NCI-H1048 (cell line): ENCODE results near the gene PPFIBP2.
"Not testable (repeated sequence)": the region's sequence is repeated elsewhere in the genome, so short reads cannot be mapped to it uniquely, and the experiment has no call there.

Experiments
- DNase-seq: peaks from one replicate; lab custom pipeline; 2025; lab: John Stamatoyannopoulos, UW

The PPFIBP2 gene

GRCh38 chr11:7635708-7636107 lies 121.9 kb downstream of the PPFIBP2 start:
- no peak for DNase-seq

GRCh38 chr11:7636350-7636749 lies 122.6 kb downstream of the PPFIBP2 start:
- no peak for DNase-seq

GRCh38 chr11:7637447-7638157 lies 123.8 kb downstream of the PPFIBP2 start:
- no peak for DNase-seq

DNA sequence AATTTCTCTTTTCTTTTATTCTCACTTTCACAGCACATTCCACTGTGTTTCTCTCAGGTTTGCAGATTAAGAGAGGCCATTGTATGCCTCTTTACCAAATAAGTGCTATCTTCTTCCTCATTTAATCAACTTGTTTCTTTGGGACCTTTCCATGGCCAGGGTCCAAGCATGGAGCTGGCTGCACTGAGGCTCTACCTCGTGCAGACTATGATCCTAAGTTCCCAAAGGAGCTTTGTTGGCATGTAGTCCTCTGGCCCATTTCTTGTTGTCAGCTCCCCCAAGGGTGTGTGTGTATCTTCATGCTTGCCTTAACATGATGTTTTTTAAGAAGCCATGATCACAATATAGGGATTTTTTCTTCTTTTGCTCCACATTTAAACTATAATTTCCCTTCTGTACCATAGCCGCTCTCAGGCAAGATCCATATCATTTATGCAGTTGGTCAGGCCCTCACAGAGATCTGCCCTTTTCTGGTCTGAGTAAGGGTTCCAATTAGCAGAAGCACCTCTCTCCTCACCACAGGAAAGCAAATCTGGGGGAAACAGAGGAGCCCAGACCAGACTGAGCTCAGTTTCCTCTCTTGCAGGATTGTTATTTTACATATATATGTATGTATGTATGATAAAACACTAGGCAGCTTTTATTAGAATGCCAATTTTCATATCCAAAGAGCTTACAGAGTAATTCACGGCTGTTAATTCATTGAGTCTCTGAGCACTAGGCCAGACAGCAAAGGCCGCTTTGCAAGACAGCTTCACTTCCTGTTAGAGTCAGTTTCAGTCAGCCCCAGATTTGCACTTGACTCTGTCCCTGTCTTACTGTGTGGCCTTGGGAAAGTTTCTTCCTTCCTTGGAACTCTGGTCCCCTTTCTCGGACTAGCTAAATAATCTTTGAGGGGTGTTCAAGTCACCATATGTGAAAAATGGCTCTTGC lies 125.2 kb downstream of the PPFIBP2 start:
- no peak for DNase-seq

- no peak for DNase-seq
These were observed 125.8 kb downstream of the PPFIBP2 start for GRCh38 chr11:7639643-7640025.

DNA sequence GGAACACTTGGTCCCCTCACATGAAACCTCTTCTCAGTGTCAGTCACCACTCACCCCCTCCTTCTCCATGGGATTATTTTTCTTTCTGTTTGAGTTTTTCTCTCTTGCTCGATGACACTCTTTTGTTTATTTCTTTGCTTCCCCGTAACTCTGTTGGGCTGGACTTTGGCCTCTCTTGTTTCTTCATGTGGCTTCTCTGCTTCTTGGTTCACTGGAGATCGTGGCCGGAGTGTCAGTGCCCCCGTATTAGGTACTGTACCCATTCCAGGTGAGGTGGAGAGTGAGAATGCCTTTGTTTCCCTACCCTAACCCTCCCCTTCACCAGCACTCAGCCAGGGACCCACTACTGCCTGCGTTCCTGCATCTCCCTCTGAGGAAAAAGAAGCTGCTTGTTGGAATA lies 127.0 kb downstream of the PPFIBP2 start:
- no peak for DNase-seq

DNA sequence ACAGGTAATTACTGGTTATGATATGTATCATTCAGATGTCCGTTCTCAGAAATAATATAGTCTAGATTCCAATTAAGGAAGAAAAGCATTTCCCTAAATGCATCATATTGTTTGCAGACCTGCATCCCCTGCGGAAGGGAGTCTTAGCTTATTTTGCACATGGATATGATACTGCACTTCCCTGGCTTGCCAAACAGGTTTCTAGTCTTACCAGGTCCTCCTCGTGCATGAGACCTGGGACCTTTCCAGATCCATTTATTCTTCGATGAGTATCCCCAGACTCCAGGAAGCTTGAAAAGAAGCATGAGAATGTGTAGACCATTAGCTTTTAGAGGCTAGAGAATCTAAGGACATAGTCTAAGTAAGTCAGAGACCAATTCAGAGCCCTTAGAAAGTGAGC lies 128.9 kb downstream of the PPFIBP2 start:
- no peak for DNase-seq

GRCh38 chr11:7643314-7643713 lies 129.5 kb downstream of the PPFIBP2 start:
- no peak for DNase-seq

- no peak for DNase-seq
These were observed 131.4 kb downstream of the PPFIBP2 start for GRCh38 chr11:7645206-7645605.

DNA sequence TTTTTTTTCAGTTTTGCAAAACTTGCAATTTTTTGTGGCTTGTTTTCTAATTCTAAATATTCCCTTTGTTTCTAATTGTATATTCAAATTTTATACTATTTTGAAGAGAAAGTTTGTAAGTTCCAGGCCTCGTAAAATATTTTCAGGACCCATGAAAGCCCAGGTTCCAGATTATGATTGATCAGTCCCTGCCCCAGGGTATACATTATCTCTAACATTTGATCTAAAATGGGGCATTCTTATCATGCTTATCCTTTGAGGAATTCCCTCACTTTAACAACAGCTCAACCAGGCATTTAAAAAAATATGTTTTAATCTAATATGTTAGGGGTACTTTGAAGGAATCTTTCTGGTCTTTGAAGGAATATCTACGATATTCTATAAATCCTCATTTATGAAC lies 133.1 kb downstream of the PPFIBP2 start:
- DNase-seq = no peak

DNA sequence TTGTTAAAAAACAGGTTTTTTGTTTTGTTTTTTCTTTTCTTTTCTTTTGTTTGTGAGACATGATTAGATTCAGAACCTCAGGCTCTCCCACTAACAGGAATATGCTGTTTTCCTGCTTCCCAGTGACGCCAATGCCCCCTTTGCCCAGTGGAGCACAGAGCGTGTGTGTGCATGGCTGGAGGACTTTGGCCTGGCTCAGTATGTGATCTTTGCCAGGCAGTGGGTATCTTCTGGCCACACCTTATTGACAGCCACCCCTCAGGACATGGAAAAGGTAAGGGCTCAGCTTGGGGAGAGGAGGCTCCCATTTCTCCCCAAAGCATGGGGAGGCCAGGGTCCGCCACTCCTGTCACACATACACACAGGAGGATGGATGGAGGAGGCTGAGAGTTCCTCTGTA lies 134.5 kb downstream of the PPFIBP2 start:
- DNase-seq = no peak

GRCh38 chr11:7651140-7651551 lies 137.3 kb downstream of the PPFIBP2 start:
- DNase-seq = no peak

DNA sequence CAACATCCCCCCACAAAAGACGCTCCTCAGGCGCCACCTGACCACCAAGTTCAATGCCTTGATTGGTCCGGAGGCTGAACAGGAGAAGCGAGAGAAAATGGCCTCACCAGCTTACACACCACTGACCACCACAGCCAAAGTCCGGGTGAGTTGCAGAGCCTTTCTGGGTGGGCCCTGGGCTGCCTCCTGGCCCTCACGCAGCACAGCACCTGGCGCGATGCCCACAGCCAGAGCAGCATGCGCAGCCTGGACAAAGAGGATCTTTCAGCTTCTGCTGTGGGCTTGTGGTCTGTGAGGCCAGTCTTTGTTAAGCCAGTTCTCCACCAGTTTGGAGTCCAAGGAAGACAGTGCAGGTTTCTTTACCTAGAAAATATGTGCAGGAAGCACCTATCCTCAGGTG lies 137.9 kb downstream of the PPFIBP2 start:
- no peak for DNase-seq

DNA sequence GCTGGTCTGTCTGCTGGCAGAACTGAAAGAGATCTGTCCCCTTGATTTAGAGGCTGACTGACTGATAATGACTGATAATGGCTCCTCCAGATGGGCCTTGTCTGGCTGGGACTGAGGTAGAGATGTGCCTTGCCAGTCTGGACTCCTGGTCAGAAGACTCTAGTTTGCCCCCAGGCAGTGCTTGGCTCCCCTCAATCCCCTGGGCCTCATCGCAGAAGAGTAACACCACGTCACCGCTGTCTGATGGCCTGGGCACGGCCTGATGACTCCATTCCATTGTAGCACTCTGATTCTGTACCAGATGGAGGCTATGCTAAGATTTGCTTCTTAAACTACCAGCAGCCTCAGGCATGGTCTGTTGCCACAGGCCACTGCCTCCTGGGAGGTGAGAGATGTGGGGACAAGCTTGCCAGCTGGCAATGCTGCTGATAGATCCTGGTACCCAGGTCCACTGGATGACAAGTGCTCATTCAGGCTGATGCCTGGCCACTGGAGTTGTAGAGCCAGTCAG lies 140.5 kb downstream of the PPFIBP2 start:
- DNase-seq = no peak

- no peak for DNase-seq
These were observed 141.7 kb downstream of the PPFIBP2 start for GRCh38 chr11:7655253-7656217.

DNA sequence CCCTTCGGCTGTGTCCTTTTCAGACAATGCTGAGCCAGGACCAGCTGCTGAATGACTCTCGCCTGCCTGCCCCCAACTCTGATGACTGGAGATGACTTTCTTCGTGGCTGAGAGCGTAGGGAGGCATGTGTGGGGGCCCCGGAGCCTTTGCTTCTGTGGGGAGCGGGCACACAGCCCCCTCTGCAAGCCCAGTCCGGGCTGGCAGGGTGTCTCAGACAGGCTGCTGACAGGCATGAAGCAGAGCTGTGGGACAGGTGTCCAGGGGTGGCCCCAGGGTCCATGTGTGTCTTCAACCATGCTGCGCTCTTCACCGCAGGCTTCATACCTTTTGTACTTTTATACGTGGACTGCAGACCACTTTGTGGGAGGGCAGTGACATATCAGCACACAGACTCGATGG lies 142.9 kb downstream of the PPFIBP2 start:
- no peak for DNase-seq

DNA sequence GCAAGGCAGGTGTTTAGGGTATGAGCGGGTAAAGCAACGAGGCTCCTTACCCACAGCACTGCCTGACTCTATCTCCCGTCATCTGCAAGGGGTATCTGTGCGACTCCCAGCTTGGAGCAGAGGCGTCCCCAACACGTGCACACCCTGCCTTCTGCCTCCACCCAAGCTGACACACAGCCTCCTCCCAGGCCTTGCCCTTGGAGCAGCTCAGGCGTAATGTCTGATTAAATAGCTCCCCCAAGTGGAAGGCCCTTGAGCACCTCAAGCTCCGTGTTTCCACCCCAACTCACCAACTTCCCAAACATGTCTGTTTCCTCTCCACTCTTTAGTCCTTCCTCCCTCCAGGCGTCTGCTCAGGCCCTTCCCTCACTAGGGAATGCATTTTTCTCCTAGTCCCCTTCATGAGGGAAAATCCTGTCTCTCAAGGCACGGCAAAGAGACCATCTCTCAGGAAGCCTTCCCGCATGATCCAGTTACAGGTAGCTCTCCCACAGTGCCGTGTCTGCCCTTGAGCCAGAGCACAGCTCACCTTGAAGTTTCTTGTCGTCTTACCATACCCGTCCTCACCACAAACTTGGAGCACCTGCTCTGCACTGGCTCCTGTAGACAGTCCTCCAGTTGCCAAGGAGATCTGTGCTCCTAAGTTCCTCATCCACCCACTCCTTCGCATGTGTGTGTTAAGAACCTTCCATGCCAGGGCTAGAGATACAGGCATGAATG lies 143.7 kb downstream of the PPFIBP2 start:
- no peak for DNase-seq

DNA sequence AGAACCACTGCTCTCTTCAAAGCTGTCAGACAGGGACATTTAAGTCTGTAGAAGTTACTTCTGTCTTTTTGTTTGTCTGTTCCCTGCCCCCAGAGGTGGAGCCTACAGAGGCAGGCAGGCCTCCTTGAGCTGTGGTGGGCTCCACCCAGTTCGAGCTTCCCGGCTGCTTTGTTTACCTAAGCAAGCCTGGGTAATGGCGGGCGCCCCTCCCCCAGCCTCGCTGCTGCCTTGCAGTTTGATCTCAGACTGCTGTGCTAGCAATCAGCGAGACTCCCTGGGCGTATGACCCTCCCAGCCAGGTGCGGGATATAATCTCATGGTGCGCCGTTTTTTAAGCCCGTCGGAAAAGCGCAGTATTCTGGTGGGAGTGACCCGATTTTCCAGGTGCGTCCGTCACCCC lies 149.7 kb downstream of the PPFIBP2 start:
- not testable (repeated sequence) for DNase-seq

DNA sequence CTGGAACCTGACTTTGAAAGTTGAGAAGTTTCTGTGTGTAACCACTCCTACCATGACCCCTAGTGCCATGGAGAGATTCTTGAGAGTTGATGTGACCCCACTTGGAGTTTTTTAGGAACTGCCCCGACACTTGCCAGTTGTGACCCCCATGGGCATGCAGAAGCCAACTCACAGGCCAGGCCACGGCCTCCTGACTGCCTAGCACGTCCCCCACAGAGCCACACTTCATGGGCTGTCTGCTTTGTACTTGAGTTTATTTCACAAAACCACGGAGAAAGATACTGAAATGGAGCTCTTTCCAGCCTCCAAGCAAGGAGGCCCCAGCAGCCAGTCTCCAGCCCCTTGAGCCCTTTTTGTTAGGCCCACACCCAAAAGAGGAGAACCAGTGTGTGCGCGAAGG lies 151.1 kb downstream of the PPFIBP2 start:
- no peak for DNase-seq

- DNase-seq = peak; percentile 13
These were observed 151.9 kb downstream of the PPFIBP2 start for GRCh38 chr11:7665473-7666291.
